OCI-LY7 (cell line): Measurements from ENCODE around the gene CA5A. TPM values are rescaled to one million over a fixed set of nuclear protein-coding genes. Genes with fewer than 3 reads are reported as not detected.
"Not testable (repeated sequence)": the region's sequence is repeated elsewhere in the genome, so short reads cannot be mapped to it uniquely, and the experiment has no call there.

Experiments used
- BruUV-seq: library from RNA; stranded (reverse); fragments of 400-500 nt; replicated peaks from 2 replicates; lab custom pipeline; 2021; lab: Mats Ljungman, UMichigan
- CTCF ChIA-PET: fragments of 300-600 bp; sonication (Branson Sonifier 250); formaldehyde crosslinking; loops from one replicate; lab custom pipeline; 2022; ENCODE audit warnings: antibody characterized with exemption; ENCODE audit not compliant: unreplicated experiment; lab: Charles Lee
- POLR2A ChIA-PET: fragments of 300-600 bp; sonication (Branson Sonifier 250); formaldehyde crosslinking; loops from one replicate; lab custom pipeline; 2022; ENCODE audit warnings: antibody characterized with exemption; lab: Charles Lee
- DNase-seq: peaks from one replicate; pipeline ENCODE4 v3.0.0-alpha.2; 2015; ENCODE audit warnings: low spot score
- H2AFZ ChIP-seq: fragments of 200-600 bp; sonication (generic), shearing (Covaris generic); 2 replicates; pipeline ENCODE4 v1.6.1; 2014; ENCODE audit warnings: mild to moderate bottlenecking, antibody characterized with exemption, low read length, moderate library complexity
- H3K27ac ChIP-seq: fragments of 200-600 bp; sonication (generic); 2 replicates; pipeline ENCODE4 v1.5.1; 2014; ENCODE audit warnings: mixed run types, low read depth, mild to moderate bottlenecking, moderate library complexity, low read length, inconsistent platforms; ENCODE audit not compliant: poor library complexity, severe bottlenecking
- H3K36me3 ChIP-seq: fragments of 200-600 bp; sonication (generic); 2 replicates; pipeline ENCODE4 v1.6.1; 2014; ENCODE audit warnings: mild to moderate bottlenecking, antibody characterized with exemption, low read length, moderate library complexity, mixed read lengths; ENCODE audit not compliant: insufficient read depth
- H3K4me1 ChIP-seq: fragments of 200-600 bp; sonication (generic); 2 replicates; pipeline ENCODE4 v1.5.1; 2014; ENCODE audit warnings: mild to moderate bottlenecking, low read length; ENCODE audit not compliant: insufficient read depth, poor library complexity, severe bottlenecking
- H3K4me2 ChIP-seq: fragments of 200-600 bp; sonication (generic); 2 replicates; pipeline ENCODE4 v1.6.1; 2014; ENCODE audit warnings: mild to moderate bottlenecking, low read length
- H3K4me3 ChIP-seq: fragments of 200-600 bp; sonication (generic); 2 replicates; pipeline ENCODE4 v1.5.1; 2014; ENCODE audit warnings: mild to moderate bottlenecking, low read depth, low read length; ENCODE audit not compliant: poor library complexity, severe bottlenecking
- H3K79me2 ChIP-seq: fragments of 200-600 bp; sonication (generic); 2 replicates; pipeline ENCODE4 v1.6.1; 2016; ENCODE audit warnings: low read depth, mild to moderate bottlenecking, low read length, moderate library complexity, mixed read lengths; ENCODE audit not compliant: insufficient read depth
- H3K9me2 ChIP-seq: fragments of 200-600 bp; sonication (generic); 2 replicates; pipeline ENCODE4 v1.6.1; 2016; ENCODE audit warnings: mild to moderate bottlenecking, low read length, mixed read lengths; ENCODE audit not compliant: insufficient read depth
- H3K9me3 ChIP-seq: fragments of 200-600 bp; sonication (generic); 2 replicates; pipeline ENCODE4 v1.6.1; 2014; ENCODE audit warnings: mild to moderate bottlenecking, mixed run types, low read length, mixed read lengths
- H4K20me1 ChIP-seq: fragments of 200-600 bp; sonication (generic); 2 replicates; pipeline ENCODE4 v1.6.1; 2014; ENCODE audit warnings: mild to moderate bottlenecking, antibody characterized with exemption, low read length, moderate library complexity, mixed read lengths; ENCODE audit not compliant: insufficient read depth
- CTCF ChIP-seq: fragments of 200-600 bp; sonication (generic); conservative IDR thresholded peaks from 2 replicates; pipeline ENCODE4 v1.5.1; 2014; ENCODE audit warnings: mild to moderate bottlenecking, antibody characterized with exemption, low read length, moderate library complexity, mixed read lengths
- EZH2phosphoT487 ChIP-seq: fragments of 200-600 bp; sonication (generic); IDR thresholded peaks from 2 replicates; pipeline ENCODE4 v1.6.1; 2018; ENCODE audit warnings: low read depth, borderline replicate concordance, mild to moderate bottlenecking, mixed run types, antibody characterized with exemption, low read length, moderate library complexity, mixed read lengths
- intact Hi-C: fragments of 100-400 bp; cut with micrococcal nuclease; formaldehyde crosslinking; loops from one replicate; pipeline ENCODE4 v1.10.0; 2022; ENCODE audit not compliant: unreplicated experiment
- total RNA-seq, 2 experiments: library from RNA; depleted of rRNA in 1 of 2; stranded (reverse); fragments of >200 nt in 1 of 2; shearing (Covaris generic) in 1 of 2; gene quantifications; 2 replicates each; pipeline ENCODE4 v1.2.3, GENCODE V29; 2014 to 2022

The CA5A gene
- total RNA-seq, 2 experiments from 2014 or later: not detected

- H3K79me2 ChIP-seq: peaks cover 100% of the 10 kb centered on the region
- H3K4me2 ChIP-seq: peak overlapping the region; percentile 72
- peak overlapping the region; percentile 41 for H3K27ac ChIP-seq
- H2AFZ ChIP-seq, DNase-seq, intact Hi-C loops, H3K9me3 ChIP-seq, CTCF ChIA-PET, H3K9me2 ChIP-seq, BruUV-seq: not testable (repeated sequence)
- peaks cover 73% of the 10 kb centered on the region for H3K4me1 ChIP-seq
- peaks cover 26% of the 10 kb centered on the region for H4K20me1 ChIP-seq
- POLR2A ChIA-PET: interaction anchor here (0.6 kb wide), 1 partner anchor 70 kb away, joined by 3 read pairs; no protein-coding TSS in a partner anchor
- H3K36me3 ChIP-seq: peaks cover 94% of the 10 kb centered on the region
- peak overlapping the region; percentile 99 for H3K4me3 ChIP-seq
Observed at GRCh38 chr16:87862597-87863326, 73.6 kb downstream of the CA5A start.

GRCh38 chr16:87861300-87862099, 74.8 kb downstream of the CA5A start:
- Histone ChIP-seq H3K79me2 (peaks cover 100% of the 10 kb centered on the region), H3K27ac (peak overlapping the region; percentile 41), H4K20me1 (peaks cover 22% of the 10 kb centered on the region), H3K36me3 (peaks cover 92% of the 10 kb centered on the region), H3K4me1 (peaks cover 85% of the 10 kb centered on the region), H3K4me2 (peak overlapping the region; percentile 72), H3K4me3 (peak overlapping the region; percentile 99)
- BruUV-seq, CTCF ChIA-PET, H3K9me3 ChIP-seq, intact Hi-C loops, H3K9me2 ChIP-seq, H2AFZ ChIP-seq: not testable (repeated sequence)
- POLR2A ChIA-PET: interaction anchor here (0.6 kb wide), 1 partner anchor 69 kb away, joined by 3 read pairs; no protein-coding TSS in a partner anchor
- DNase-seq: peak; percentile 45

- Histone ChIP-seq H3K4me1 (peaks cover 93% of the 10 kb centered on the region), H3K79me2 (peaks cover 100% of the 10 kb centered on the region), H3K4me3 (peak overlapping the region; percentile 99), H3K27ac (peak overlapping the region; percentile 41), H3K9me3 (no peaks in the 10 kb centered on the region), H4K20me1 (peaks cover 22% of the 10 kb centered on the region), H3K36me3 (peaks cover 91% of the 10 kb centered on the region), H3K4me2 (peak overlapping the region; percentile 72), H3K9me2 (no peaks in the 10 kb centered on the region), H2AFZ (no peak overlapping the region)
- no peak for DNase-seq
- POLR2A ChIA-PET: interaction anchor here (1.0 kb wide), 1 partner anchor 16 kb away, joined by 3 read pairs; no protein-coding TSS in a partner anchor
- intact Hi-C loops: no loop called here
- BruUV-seq: no TSS peak
- no peak for TF ChIP-seq CTCF
- no peak for TF ChIP-seq EZH2phosphoT487
- CTCF ChIA-PET: no interaction called here
Observed at GRCh38 chr16:87860553-87861299, 75.6 kb downstream of the CA5A start.

GRCh38 chr16:87858151-87858993, 78.0 kb downstream of the CA5A start:
- Histone ChIP-seq H3K4me3 (peak overlapping the region; percentile 58), H3K36me3 (peaks cover 91% of the 10 kb centered on the region), H4K20me1 (peaks cover 20% of the 10 kb centered on the region), H3K79me2 (peaks cover 98% of the 10 kb centered on the region), H3K27ac (peak overlapping the region; percentile 85), H3K4me1 (peaks cover 99% of the 10 kb centered on the region), H3K4me2 (peak overlapping the region; percentile 72)
- POLR2A ChIA-PET: interaction anchor here (0.9 kb wide), 1 partner anchor 11 kb away, joined by 3 read pairs; the partner anchor contains the start of gene SLC7A5
- H2AFZ ChIP-seq, H3K9me3 ChIP-seq, intact Hi-C loops, DNase-seq, H3K9me2 ChIP-seq, BruUV-seq, CTCF ChIA-PET: not testable (repeated sequence)
